H4 (cell line): ENCODE data around the gene RALGDS. TPM values are rescaled to one million over a fixed set of nuclear protein-coding genes. Genes with fewer than 3 reads are reported as not detected.
"Not testable (repeated sequence)": the region's sequence is repeated elsewhere in the genome, so short reads cannot be mapped to it uniquely, and the experiment has no call there.

Experiments used
- DNase-seq: peaks from one replicate; pipeline ENCODE4 v3.0.0-alpha.2; 2015; ENCODE audit warnings: low spot score
- total RNA-seq: library from RNA; depleted of rRNA; stranded (reverse); fragments of >200 nt; shearing (Covaris generic); gene quantifications from 2 replicates; pipeline ENCODE4 v1.2.3, GENCODE V29; 2014

RALGDS gene
- total RNA-seq, 1 experiment from 2014 or later: 12.6 TPM

DNA sequence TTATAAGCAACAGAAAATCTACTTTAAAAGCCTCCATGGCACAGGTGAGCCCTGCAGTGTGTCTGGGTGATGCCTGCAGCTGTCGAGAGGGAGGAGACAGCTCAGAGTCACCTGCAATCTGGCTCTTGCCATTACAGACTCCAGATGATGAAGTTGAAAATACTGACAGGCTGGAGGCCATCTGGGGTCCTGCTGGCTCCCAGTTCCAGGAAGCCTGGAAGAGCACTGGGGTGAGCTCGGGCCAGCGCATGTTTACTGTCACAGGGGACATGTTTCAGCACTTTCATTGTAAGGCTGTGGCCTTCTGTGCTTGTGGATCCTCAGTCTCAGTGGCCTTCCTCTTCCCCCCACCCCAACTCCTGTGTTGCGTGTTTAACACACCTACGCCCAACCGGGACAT, 30.9 kb downstream of the RALGDS start:
- no peak for DNase-seq

DNA sequence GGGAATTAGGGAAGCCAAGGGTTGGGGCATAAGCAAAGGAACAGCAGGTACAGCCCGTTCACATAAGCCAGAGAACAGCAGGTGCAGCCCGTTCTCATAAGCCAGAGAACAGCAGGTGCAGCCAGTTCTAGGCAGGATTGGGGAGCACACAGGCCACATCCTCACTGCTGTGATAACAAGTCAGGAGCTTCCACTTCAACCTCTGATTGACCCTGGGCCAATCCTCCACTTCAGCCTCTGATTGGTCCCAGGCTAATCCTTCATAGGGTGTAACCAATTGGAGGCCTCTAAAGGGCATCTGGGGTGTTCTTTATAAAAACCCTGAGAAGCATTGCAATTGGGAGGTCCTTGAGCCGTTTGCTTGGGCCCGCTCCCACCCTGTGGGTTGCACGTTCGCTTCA, 31.8 kb downstream of the RALGDS start:
- DNase-seq: no peak

- DNase-seq: no peak
Measured at GRCh38 chr9:133088756-133089155, 32.3 kb downstream of the RALGDS start.

- DNase-seq: no peak
Measured at GRCh38 chr9:133088146-133088750, 32.8 kb downstream of the RALGDS start.

DNA sequence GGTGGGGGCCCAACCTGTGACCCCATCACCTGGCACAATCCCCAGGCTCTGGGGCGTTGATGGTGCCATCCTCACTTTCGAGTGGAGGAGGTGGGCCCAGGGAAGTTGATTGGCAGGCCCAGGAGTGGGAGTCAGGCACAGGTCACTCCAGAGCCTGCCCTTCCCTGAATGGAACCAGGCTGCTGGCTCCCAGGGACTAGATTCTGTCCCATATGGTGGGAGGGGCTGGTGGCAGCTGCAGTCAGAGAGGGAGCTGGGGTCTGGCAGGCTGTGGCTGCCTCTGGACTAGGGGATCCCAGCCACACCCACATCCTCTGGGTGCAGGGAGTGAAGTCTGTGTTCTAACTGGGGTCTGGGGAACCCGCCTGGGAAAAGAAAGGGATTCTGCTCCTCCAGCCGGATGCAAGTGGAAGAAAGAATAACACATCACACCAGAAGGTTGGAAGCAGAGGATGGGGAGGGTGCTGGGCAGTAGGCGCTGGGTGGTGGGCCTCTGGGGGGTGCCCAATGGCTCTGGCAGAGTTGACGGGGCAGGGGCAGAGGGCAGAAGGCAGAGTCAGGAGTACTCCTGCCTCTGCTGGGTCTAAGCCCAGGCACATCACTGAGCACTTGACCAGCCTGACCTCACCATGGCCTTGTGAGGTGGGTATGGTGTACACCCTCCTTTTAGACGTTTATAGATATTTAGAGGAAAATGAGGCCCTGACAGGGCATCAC, 33.5 kb downstream of the RALGDS start:
- DNase-seq: no peak

- no peak for DNase-seq
Measured at GRCh38 chr9:133086894-133087293, 34.1 kb downstream of the RALGDS start.

- DNase-seq: not testable (repeated sequence)
Measured at GRCh38 chr9:133086212-133086860, 34.7 kb downstream of the RALGDS start.

DNA sequence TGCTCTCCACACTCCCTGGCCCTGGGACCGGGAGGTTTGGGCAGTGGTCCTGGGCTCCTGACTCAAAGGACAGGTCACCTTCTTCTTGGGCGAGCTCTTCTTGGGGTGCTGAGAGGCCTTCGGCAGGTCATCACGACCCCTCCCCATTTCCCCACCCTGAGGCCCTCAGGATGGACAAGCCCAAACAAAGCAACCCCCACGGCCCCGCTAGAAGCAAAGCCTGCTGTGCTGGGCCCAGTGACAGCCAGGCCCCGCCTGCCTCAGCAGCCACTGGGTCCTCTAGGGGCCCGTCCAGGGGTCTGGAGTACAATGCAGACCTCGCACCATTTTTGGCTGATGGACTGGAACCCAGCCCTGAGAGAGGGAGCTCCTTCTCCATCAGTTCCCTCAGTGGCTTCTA, 37.4 kb downstream of the RALGDS start:
- not testable (repeated sequence) for DNase-seq

- DNase-seq: not testable (repeated sequence)
Measured at GRCh38 chr9:133081957-133082644, 38.9 kb downstream of the RALGDS start.

DNA sequence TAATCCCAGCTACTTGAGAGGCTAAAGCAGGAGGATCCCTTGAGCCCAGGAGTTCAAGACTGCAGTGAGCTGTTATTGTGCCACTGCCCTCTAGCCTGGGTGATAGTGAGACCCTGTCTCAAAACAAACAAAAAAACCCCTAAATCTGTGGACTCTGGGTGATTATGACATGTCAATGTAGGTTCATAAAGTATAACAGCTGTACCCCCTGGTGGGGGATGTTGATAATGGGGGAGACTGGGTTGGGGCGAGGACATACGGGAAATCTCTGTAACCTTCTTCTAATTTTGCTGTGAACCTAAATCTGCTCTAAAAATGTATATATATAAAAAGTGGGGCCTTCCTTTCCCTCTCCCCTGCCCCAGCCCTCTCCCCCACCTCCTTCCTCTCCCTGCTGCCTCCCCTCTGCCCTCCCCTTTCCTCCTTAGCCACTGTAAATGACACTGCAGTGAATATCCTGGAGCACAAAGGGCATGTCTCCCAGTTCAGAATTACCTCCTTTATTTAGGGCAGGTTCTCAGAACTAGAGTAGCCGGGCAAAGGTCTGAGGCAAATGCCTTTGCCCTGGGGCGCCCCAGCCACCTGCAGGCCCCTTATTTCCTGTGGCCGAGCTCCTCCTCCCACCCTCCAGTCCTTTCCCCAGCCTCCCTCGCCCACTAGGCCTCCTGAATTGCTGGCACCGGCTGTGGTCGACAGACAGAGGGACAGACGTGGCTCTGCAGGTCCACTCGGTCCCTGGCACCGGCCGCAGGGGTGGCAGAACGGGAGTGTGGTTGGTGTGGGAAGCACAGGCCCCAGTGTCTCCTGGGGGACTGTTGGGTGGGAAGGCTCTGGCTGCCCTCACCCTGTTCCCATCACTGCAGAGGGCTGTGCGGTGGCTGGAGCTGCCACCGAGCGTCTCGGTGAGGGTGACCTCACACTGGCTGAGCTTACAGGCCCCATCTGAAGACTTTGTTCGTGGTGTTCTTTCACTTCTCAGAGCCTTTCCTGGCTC, 40.0 kb downstream of the RALGDS start:
- DNase-seq: not testable (repeated sequence)

DNA sequence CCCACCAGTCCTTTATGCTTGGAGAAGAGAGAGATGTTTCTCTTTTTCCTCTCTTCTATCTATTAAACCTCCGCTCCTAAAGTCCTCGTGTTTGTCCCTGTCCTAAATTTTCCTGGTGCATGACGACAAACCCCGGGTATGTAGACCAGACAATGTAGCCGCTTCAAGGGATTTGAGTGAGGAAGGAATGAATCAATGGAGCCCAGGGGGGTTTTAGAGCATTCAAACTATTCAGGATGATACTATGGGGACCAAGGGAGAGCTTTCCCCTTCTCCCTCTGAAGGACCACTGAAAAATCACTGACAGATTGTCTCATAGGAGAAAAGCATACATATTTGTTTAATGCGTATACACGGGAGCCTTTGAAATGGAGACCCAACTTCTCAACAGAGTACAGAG, 40.9 kb downstream of the RALGDS start:
- DNase-seq: no peak

- DNase-seq: no peak
Measured at GRCh38 chr9:133078486-133078885, 42.6 kb downstream of the RALGDS start.

DNA sequence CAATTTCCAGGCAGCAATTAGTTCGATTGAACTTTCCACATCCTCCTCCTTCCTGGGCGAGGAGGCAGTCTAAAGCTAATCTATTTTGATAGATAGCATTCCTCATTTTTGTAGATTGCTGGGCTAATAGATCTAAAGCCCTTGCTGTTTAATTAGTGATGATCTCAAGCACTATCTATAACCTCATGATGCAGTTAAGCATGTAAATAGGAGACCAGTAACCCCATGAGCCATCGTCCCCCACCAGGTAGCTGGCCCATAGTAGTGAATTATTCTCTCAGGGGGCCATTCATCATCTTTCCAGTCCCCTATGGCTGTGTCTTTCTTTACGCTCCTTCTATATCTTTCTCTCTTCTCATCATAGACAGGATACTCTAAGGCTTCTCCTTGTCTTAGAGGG, 44.3 kb downstream of the RALGDS start:
- DNase-seq: no peak

GRCh38 chr9:133075925-133076630, 45.0 kb downstream of the RALGDS start:
- DNase-seq: no peak

GRCh38 chr9:133074111-133074651, 46.9 kb downstream of the RALGDS start:
- no peak for DNase-seq

DNA sequence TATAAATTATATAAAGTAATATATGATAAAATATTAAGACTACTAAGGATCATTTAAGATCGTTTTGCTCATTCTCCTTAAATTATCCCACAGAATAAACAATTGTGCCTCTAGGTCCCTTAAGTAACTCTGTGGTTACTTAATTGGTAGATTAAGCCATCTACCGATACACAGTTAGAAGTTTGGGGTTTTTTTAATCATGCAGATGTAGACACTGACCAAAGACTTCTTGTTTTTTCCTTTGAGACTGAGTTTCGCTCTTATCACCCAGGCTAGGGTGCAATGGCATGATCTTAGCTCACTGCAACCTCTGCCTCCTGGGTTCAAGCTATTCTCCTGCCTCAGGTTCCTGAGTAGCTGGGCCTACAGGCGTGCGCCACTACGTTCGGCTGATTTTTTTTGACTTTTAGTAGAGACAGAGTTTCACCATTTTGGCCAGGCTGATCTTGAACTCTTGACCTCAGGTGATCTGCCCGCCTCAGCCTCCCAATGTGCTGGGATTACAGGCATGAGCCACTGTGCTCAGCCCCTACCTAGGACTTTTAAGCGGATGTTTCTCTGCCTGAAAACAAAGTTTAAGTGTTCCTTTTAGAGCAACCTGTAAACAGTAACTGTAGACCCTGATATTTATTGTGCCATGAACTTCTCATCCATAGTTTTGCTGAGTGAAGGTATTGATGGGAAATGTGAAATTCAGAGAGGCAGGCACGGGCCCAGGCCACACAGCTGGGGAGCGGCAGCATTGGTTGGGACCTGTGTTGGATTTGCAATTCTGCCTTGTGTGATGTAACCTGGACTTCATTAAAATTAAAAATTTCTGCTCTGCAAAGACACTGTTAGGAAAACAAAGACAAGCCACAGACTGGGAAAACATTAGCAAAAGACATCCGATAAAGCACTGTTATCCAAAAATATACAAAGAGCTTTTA, 47.7 kb downstream of the RALGDS start:
- DNase-seq: no peak

DNA sequence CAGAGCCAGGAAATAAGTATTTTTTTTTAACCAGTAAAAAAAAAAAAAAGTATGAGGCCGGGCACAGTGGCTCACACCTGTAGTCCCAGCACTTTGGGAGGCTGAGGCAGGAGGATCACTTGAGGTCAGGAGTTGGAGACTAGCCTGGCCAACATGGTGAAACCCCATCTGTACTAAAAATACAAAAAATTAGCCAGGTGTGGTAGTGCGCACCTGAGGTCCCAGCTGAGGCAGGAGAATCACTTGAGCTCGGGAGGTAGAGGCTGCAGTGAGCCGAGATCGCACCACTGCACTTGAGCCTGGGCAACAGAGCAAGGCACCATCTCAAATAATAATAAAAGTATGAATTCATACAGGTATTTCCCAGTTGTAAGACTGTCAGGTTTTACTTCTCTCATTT, 48.8 kb downstream of the RALGDS start:
- not testable (repeated sequence) for DNase-seq

DNA sequence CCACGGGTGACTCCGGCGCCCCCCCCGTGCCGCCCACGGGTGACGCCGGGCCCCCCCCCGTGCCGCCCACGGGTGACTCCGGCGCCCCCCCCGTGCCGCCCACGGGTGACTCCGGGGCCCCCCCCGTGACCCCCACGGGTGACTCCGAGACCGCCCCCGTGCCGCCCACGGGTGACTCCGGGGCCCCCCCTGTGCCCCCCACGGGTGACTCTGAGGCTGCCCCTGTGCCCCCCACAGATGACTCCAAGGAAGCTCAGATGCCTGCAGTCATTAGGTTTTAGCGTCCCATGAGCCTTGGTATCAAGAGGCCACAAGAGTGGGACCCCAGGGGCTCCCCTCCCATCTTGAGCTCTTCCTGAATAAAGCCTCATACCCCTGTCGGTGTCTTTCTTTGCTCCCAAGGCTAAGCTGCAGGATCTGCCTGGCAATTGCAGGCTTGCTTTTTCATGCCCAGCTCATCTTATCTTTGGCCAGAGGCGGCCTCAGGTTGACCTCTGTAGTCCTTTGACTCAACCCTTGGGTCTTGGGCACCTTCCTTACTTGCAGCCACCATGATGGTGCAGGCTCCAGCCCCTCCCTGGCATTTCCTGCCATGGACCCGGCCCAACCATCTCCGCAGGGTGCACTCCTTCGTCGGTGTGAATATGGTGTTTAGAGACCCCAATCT, 49.4 kb downstream of the RALGDS start:
- DNase-seq: no peak

DNA sequence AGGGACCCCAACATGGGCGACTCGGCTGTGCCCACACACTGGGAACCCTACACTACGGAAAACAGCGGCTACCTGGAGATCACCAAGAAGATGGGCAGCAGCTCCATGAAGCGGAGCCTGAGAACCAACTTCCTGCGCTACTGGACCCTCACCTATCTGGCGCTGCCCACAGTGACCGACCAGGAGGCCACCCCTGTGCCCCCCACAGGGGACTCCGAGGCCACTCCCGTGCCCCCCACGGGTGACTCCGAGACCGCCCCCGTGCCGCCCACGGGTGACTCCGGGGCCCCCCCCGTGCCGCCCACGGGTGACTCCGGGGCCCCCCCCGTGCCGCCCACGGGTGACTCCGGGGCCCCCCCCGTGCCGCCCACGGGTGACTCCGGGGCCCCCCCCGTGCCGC, 50.1 kb downstream of the RALGDS start:
- not testable (repeated sequence) for DNase-seq
